Lung (tissue), 12 donors: Measurements from ENCODE around the gene CRTC1. TPM values are rescaled to one million over a fixed set of nuclear protein-coding genes. Genes with fewer than 3 reads are reported as not detected.
"Not testable (repeated sequence)": the region's sequence is repeated elsewhere in the genome, so short reads cannot be mapped to it uniquely, and the experiment has no call there.

Experiments
- ATAC-seq: fragments of 200-7000 bp; cut with Tn5 transposase; one replicate; pipeline ENCODE4 v1.9.1; 2020; ENCODE audit warnings: moderate number of reproducible peaks; ENCODE audit not compliant: insufficient read depth, low FRiP score
- DNase-seq, 3 donors: peaks; one replicate each; pipeline ENCODE4 v3.0.0-alpha.2; 2013 to 2017
- H3K27ac ChIP-seq, 2 donors: one replicate each; pipeline ENCODE4 v1.5.1; 2013; ENCODE audit warnings: mild to moderate bottlenecking in 2 of 2, moderate library complexity in 2 of 2, control low read depth in 1 of 2, inconsistent platforms in 1 of 2, low read depth in 1 of 2, low read length in 1 of 2
- H3K27me3 ChIP-seq, 3 donors: one replicate each; pipeline ENCODE4 v1.5.1; 2013; ENCODE audit warnings: low read length in 2 of 3; ENCODE audit not compliant: control insufficient read depth in 3 of 3, insufficient read depth in 3 of 3
- H3K36me3 ChIP-seq, 4 donors: one replicate each; pipeline ENCODE4 v1.5.1; 2013; ENCODE audit warnings: low read length in 4 of 4, mild to moderate bottlenecking in 1 of 4, moderate library complexity in 1 of 4; ENCODE audit not compliant: control insufficient read depth in 4 of 4, insufficient read depth in 4 of 4
- H3K4me1 ChIP-seq, 5 donors: one replicate each; pipeline ENCODE4 v1.5.1; 2013; ENCODE audit warnings: low read length in 5 of 5, mild to moderate bottlenecking in 2 of 5, moderate library complexity in 1 of 5; ENCODE audit not compliant: control insufficient read depth in 5 of 5, insufficient read depth in 5 of 5
- H3K4me3 ChIP-seq: one replicate; pipeline ENCODE4 v1.5.1; 2013; ENCODE audit warnings: mild to moderate bottlenecking, control low read depth, moderate library complexity
- H3K9ac ChIP-seq, 2 donors: one replicate each; pipeline ENCODE4 v1.5.1; 2013; ENCODE audit warnings: low read length in 2 of 2, control low read depth in 1 of 2; ENCODE audit not compliant: insufficient read depth in 1 of 2
- H3K9me3 ChIP-seq, 4 donors: one replicate each; pipeline ENCODE4 v1.5.1; 2013; ENCODE audit warnings: low read length in 3 of 4, mild to moderate bottlenecking in 1 of 4, moderate library complexity in 1 of 4; ENCODE audit not compliant: control insufficient read depth in 4 of 4, insufficient read depth in 3 of 4
- CTCF ChIP-seq: IDR thresholded peaks from 2 replicates; pipeline ENCODE4 v1.5.1; 2012; ENCODE audit warnings: mild to moderate bottlenecking; ENCODE audit errors: control extremely low read depth, extremely low read depth
- WGBS, 2 donors: extraction: QIAGEN DNeasy Blood & Tissue Kit; methylation state at CpG; one replicate each; pipeline ENCODE4 v1.1.7; 2013; 5-methylcytosine and 5-hydroxymethylcytosine counted together
- polyA plus RNA-seq, 2 donors: library from polyadenylated mRNA; stranded (reverse); fragments of 200-250 nt; gene quantifications; one replicate each; pipeline ENCODE4 v1.2.1, GENCODE V29; 2013
- total RNA-seq, 2 donors: library from RNA; depleted of rRNA in 1 of 2; stranded (reverse); fragments of >200 nt in 1 of 2; gene quantifications; one replicate each; pipeline ENCODE4 v1.2.1, GENCODE V29; 2014 to 2021
- donor health status: control.
- donor health status: control.
- donor health status: Bipolar disorder and iron deficiency.
- donor health status: healthy.
- donor health status: DM: yes; HTN: yes; CAD: no.

Gene CRTC1
- total and polyA plus RNA-seq, 4 donors = 4.2 to 16.0 (median 7.3) TPM

DNA sequence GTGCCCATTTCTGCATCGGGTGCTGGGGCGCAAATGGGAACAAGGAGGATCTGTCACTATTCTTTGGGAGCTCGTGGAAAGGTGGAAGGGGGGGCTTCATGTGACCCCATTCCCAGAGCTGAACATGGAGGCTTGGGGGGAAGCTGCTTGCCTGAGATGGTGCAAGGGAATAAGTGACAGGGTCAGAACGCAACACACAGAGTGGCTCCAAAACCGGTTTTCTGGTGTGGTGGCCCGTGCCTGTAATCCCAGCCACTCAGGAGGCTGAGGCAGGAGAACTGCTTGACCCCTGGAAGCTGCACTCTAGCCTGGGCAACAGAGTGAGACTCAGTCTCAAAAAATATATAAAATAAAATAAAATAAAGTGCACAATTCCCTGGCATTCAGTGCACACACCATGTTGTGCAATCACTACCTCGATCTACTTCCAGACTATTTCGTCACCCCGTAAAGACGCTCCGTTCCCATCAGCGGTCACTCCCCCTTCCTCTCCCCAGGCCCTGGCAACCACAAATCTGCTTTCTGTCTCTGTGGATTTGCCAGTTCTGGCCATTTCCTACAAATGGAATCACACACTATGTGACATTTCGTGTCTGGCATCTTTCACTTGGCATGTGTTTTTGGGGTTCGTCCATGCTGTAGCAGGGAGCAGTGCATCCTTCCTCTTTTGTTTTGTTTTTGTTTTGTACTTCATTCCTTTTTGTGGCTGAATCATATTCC is 125.8 kb downstream of the CRTC1 start:
- Histone ChIP-seq H3K9me3 (no peaks in the 10 kb centered on the region), H3K36me3 (no peaks in the 10 kb centered on the region), H3K9ac (no peak overlapping the region), H3K4me1 (no peaks in the 10 kb centered on the region), H3K27ac (peak overlapping the region in 1 of 2 donors; percentile 61), H3K4me3 (no peak overlapping the region), H3K27me3 (no peaks in the 10 kb centered on the region)
- ATAC-seq (peak; percentile 65), DNase-seq (peak; percentile 49 to 78 (median 62))
- no peak for TF ChIP-seq CTCF
- WGBS, 2 donors = 44% methylated on average over 14 of the region's 14 CpGs

- H3K4me3 ChIP-seq, H3K36me3 ChIP-seq, H3K4me1 ChIP-seq, DNase-seq, H3K9me3 ChIP-seq, H3K27ac ChIP-seq, ATAC-seq, H3K27me3 ChIP-seq, H3K9ac ChIP-seq: not testable (repeated sequence)
- WGBS, 2 donors = 94 to 95% methylated on average over 5 of the region's 5 CpGs
Observed at GRCh38 chr19:18811638-18812037, 128.2 kb downstream of the CRTC1 start.

DNA sequence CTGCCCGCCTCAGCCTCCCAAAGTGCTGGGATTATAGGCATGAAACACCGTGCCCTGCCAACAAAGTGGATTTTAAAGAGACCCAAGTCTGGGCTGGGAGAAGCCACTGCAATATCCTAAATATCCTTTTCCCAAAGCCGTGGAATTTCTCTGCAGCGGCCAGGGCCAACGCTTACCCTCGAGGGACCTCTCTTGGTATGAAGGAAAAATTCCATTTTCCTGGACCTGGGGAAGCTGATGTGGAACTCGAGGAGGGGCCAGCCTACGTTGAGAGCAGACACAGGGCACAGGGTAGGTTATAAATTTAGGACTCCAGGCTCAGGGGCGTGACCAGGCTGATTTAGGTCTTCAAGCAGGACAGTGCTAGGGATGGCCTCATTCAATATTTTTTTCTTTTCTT is 130.6 kb downstream of the CRTC1 start:
- peaks cover 0 to 2% (median 0%) of the 10 kb centered on the region in 3 donors for H3K27me3 ChIP-seq
- WGBS, 2 donors = 64 to 73% methylated on average over 9 of the region's 9 CpGs
- no peaks in the 10 kb centered on the region for H3K9me3 ChIP-seq
- H3K4me3 ChIP-seq = no peak overlapping the region
- ATAC-seq (no peak), DNase-seq (peak; percentile 35 to 40 (median 39))
- no peaks in the 10 kb centered on the region for H3K4me1 ChIP-seq
- no peak overlapping the region for H3K9ac ChIP-seq
- no peak for TF ChIP-seq CTCF
- H3K27ac ChIP-seq = no peak overlapping the region
- no peaks in the 10 kb centered on the region for H3K36me3 ChIP-seq

DNA sequence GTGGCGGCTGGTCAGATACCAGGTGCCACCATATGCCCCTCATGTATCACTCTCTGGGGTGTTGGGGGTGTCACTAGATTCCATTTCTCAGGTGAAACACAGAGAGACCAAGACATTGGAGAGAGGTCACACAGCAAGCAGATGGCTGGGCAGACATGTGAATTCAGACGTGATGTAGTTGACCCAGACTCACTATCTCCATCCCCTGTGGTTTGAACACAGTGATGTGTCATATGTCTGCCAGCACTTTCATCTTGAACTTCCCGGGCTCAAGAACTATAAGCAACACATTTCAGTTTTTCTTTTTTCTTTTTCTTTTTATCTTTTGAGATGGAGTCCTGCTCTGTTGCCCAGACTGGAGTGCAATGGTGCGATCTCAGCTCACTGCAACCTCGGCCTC is 132.2 kb downstream of the CRTC1 start:
- no peak for TF ChIP-seq CTCF
- 82 to 93% methylated on average over 5 of the region's 5 CpGs for WGBS, 2 donors
- H3K27ac ChIP-seq = no peak overlapping the region

DNA sequence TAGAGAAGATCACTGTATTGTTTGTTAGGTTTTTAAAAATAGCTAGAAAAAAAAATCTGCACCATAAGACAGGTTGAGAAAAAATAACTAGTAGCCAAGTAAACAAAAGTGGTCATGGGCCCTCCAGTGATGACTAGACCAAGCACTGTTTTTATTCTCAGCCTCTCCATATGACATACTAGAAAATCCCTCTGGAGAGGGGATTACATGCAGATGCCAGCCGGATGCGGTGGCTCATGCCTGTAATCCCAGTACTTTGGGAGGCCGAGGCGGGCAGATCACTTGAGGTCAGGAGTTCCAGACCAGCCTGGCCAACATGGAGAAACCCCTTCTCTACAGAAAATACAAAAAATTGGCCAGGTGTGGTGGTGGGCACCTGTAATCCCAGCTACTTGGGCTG is 133.2 kb downstream of the CRTC1 start:
- H3K4me1 ChIP-seq, DNase-seq, H3K27ac ChIP-seq, ATAC-seq, H3K4me3 ChIP-seq, H3K9ac ChIP-seq, H3K27me3 ChIP-seq, H3K36me3 ChIP-seq, H3K9me3 ChIP-seq: not testable (repeated sequence)
- 91 to 94% methylated on average over 4 of the region's 4 CpGs for WGBS, 2 donors

More for the DNA sequence above, 132.2 kb downstream of the CRTC1 start:
- ATAC-seq = no peak
- H3K9ac ChIP-seq = no peak overlapping the region
- no peaks in the 10 kb centered on the region for H3K4me1 ChIP-seq
- H3K36me3 ChIP-seq = no peaks in the 10 kb centered on the region
- no peaks in the 10 kb centered on the region for H3K9me3 ChIP-seq
- H3K4me3 ChIP-seq = no peak overlapping the region
- H3K27me3 ChIP-seq = peaks cover 0 to 2% (median 0%) of the 10 kb centered on the region in 3 donors
- DNase-seq = no peak
